Neural cell (in vitro differentiated cells): ENCODE results near the gene NGB. TPM values are rescaled to one million over a fixed set of nuclear protein-coding genes. Genes with fewer than 3 reads are reported as not detected.

Source experiments
- H2AFZ ChIP-seq: fragments of 200-600, 300-800 bp; sonication (generic), shearing (Covaris generic); 2 replicates; pipeline ENCODE4 v1.6.0; 2014; ENCODE audit warnings: low read depth, mild to moderate bottlenecking, antibody characterized with exemption, low read length, moderate library complexity
- H3F3A ChIP-seq: fragments of 200-600 bp; shearing (Covaris generic); 2 replicates; pipeline ENCODE4 v1.6.1; 2016; ENCODE audit warnings: mild to moderate bottlenecking, moderate library complexity, mixed read lengths, antibody characterized with exemption, low read length; ENCODE audit not compliant: insufficient read depth, poor library complexity, severe bottlenecking
- H3K27ac ChIP-seq: fragments of 200-600, 300-800 bp; sonication (generic), shearing (Covaris generic); 2 replicates; pipeline ENCODE4 v1.5.1; 2014; ENCODE audit warnings: mild to moderate bottlenecking, low read length, moderate library complexity
- H3K27me3 ChIP-seq: fragments of 300-800, 200-600 bp; sonication (generic), shearing (Covaris generic); 2 replicates; pipeline ENCODE4 v1.6.0; 2014; ENCODE audit warnings: mild to moderate bottlenecking, low read depth, low read length, moderate library complexity; ENCODE audit not compliant: insufficient read depth
- H3K36me3 ChIP-seq: fragments of 300-800, 200-600 bp; sonication (generic), shearing (Covaris generic); 2 replicates; pipeline ENCODE4 v1.5.1; 2014; ENCODE audit warnings: mild to moderate bottlenecking, antibody characterized with exemption, low read length, moderate library complexity; ENCODE audit not compliant: insufficient read depth
- H3K4me2 ChIP-seq: fragments of 300-800, 200-600 bp; sonication (generic), shearing (Covaris generic); 2 replicates; pipeline ENCODE4 v1.6.0; 2014; ENCODE audit warnings: mild to moderate bottlenecking, low read length
- H3K4me3 ChIP-seq: fragments of 300-800, 200-600 bp; sonication (generic), shearing (Covaris generic); 2 replicates; pipeline ENCODE4 v1.5.1; 2014; ENCODE audit warnings: mild to moderate bottlenecking, low read length, moderate library complexity
- H3K79me2 ChIP-seq: fragments of 200-600 bp; shearing (Covaris generic); replicated peaks from 2 replicates; pipeline ENCODE4 v1.6.0; 2014; ENCODE audit warnings: mild to moderate bottlenecking, low read length, moderate library complexity; ENCODE audit not compliant: insufficient read depth
- H3K9ac ChIP-seq: fragments of 300-800, 200-600 bp; sonication (generic), shearing (Covaris generic); 2 replicates; pipeline ENCODE4 v1.6.1; 2016; ENCODE audit warnings: mild to moderate bottlenecking, low read length, mixed read lengths
- H3K9me2 ChIP-seq: fragments of 200-600 bp; shearing (Covaris generic); 2 replicates; pipeline ENCODE4 v1.6.1; 2016; ENCODE audit warnings: mild to moderate bottlenecking, low read length, mixed read lengths; ENCODE audit not compliant: insufficient read depth
- H3K9me3 ChIP-seq: fragments of 200-600, 300-800 bp; sonication (generic), shearing (Covaris generic); 2 replicates; pipeline ENCODE4 v1.6.1; 2016; ENCODE audit warnings: mild to moderate bottlenecking, mixed run types, low read length, moderate library complexity, mixed read lengths
- H4K20me1 ChIP-seq: fragments of 200-600 bp; shearing (Covaris generic); 2 replicates; pipeline ENCODE4 v1.6.1; 2016; ENCODE audit warnings: mild to moderate bottlenecking, mixed run types; ENCODE audit not compliant: insufficient read depth
- CTCF ChIP-seq: fragments of 450-650 bp; IDR thresholded peaks from 2 replicates; pipeline ENCODE4 v1.5.1; 2014; ENCODE audit warnings: antibody characterized with exemption, mild to moderate bottlenecking, moderate library complexity; ENCODE audit not compliant: poor library complexity, severe bottlenecking
- EP300 ChIP-seq: fragments of 450-650 bp; conservative IDR thresholded peaks from 2 replicates; pipeline ENCODE4 v1.6.1; 2014; ENCODE audit warnings: antibody characterized with exemption, mild to moderate bottlenecking, moderate library complexity; ENCODE audit not compliant: poor library complexity, severe bottlenecking
- EZH2 ChIP-seq: fragments of 200-600, 300-800 bp; shearing (Covaris generic), sonication (generic); IDR thresholded peaks from 2 replicates; pipeline ENCODE4 v1.6.1; 2014; ENCODE audit warnings: antibody characterized with exemption, low read length, borderline replicate concordance, mild to moderate bottlenecking; ENCODE audit not compliant: insufficient read depth, poor library complexity, severe bottlenecking
- MXI1 ChIP-seq: fragments of 450-650 bp; conservative IDR thresholded peaks from 2 replicates; pipeline ENCODE4 v1.6.1; 2014; ENCODE audit warnings: antibody characterized with exemption, mild to moderate bottlenecking; ENCODE audit not compliant: poor library complexity, severe bottlenecking
- POLR2AphosphoS5 ChIP-seq: IDR thresholded peaks from 2 replicates; pipeline ENCODE4 v1.6.1; 2012
- RAD21 ChIP-seq: fragments of 450-650 bp; conservative IDR thresholded peaks from 2 replicates; pipeline ENCODE4 v1.6.1; 2014; ENCODE audit warnings: antibody characterized with exemption, mild to moderate bottlenecking, moderate library complexity
- REST ChIP-seq: IDR thresholded peaks from 2 replicates; pipeline ENCODE4 v1.6.1; 2012; ENCODE audit warnings: borderline replicate concordance
- SMC3 ChIP-seq: fragments of 450-650 bp; conservative IDR thresholded peaks from 2 replicates; pipeline ENCODE4 v1.6.1; 2014; ENCODE audit warnings: antibody characterized with exemption, mild to moderate bottlenecking, moderate library complexity; ENCODE audit not compliant: poor library complexity
- TAF1 ChIP-seq: IDR thresholded peaks from 2 replicates; pipeline ENCODE4 v1.6.1; 2012; ENCODE audit warnings: low read depth
- polyA plus RNA-seq: library from polyadenylated mRNA; depleted of rRNA; stranded (reverse); fragments of >200 nt; gene quantifications from 2 replicates; pipeline ENCODE4 v1.2.3, GENCODE V29; 2014

NGB gene
- polyA plus RNA-seq, 1 donor from 2014 or later = 0.87 TPM

GRCh38 chr14:77241955-77242354 lies 29.1 kb downstream of the NGB start:
- Histone ChIP-seq H3K79me2 (no peaks in the 10 kb centered on the region), H3F3A (no peaks in the 10 kb centered on the region), H3K27ac (no peak overlapping the region), H3K9me3 (no peaks in the 10 kb centered on the region), H3K4me3 (no peak overlapping the region), H3K9me2 (no peaks in the 10 kb centered on the region), H2AFZ (no peak overlapping the region), H3K9ac (no peak overlapping the region), H4K20me1 (no peaks in the 10 kb centered on the region), H3K27me3 (no peaks in the 10 kb centered on the region), H3K36me3 (peaks cover 5% of the 10 kb centered on the region), H3K4me2 (no peak overlapping the region)
- no peak for TF ChIP-seq CTCF
- TF ChIP-seq RAD21 = no peak

- no peak for TF ChIP-seq REST
- no peak for TF ChIP-seq POLR2AphosphoS5
- TF ChIP-seq EZH2 = no peak
- TF ChIP-seq SMC3 = no peak
- TF ChIP-seq MXI1 = no peak
- TF ChIP-seq EP300 = no peak
- TF ChIP-seq CTCF = no peak
- no peak for TF ChIP-seq RAD21
- TF ChIP-seq TAF1 = no peak
- Histone ChIP-seq H4K20me1 (no peaks in the 10 kb centered on the region), H3K9me3 (no peaks in the 10 kb centered on the region), H3K79me2 (no peaks in the 10 kb centered on the region), H3F3A (no peaks in the 10 kb centered on the region), H3K36me3 (no peaks in the 10 kb centered on the region), H3K9ac (no peak overlapping the region), H3K27ac (no peak overlapping the region), H3K9me2 (no peaks in the 10 kb centered on the region), H3K27me3 (no peaks in the 10 kb centered on the region), H2AFZ (no peak overlapping the region), H3K4me3 (no peak overlapping the region), H3K4me2 (no peak overlapping the region)
These were observed 30.6 kb downstream of the NGB start for GRCh38 chr14:77240336-77240915.
